ENCODE measurements around the gene SIRPD.

GRCh38 chr20:1489764-1490436, 67.6 kb downstream of the SIRPD start:
- no peak for TF ChIP-seq CTCF (conservative IDR thresholded peaks at IDR 0.05; ENCODE audit: low read depth, low read length)
- no peak for TF ChIP-seq EZH2 (IDR thresholded peaks at IDR 0.05; ENCODE audit: low read length, unreplicated experiment)
- no peak for TF ChIP-seq EZH2phosphoT487 (IDR thresholded peaks at IDR 0.05; ENCODE audit: borderline replicate concordance, low read length)
